SK-N-SH treated with all-trans-retinoic acid at 6 μM for 48 hours (cell line): ENCODE data around the gene ME3.

ENCODE experiments used
- ATAC-seq: fragments of 200-7000 bp; cut with Tn5 transposase; 3 replicates; pipeline ENCODE4 v1.9.1; 2020; ENCODE audit warnings: mild to moderate bottlenecking, moderate library complexity
- ARNTL ChIP-seq: fragments of 450-650 bp; formaldehyde crosslinking; IDR thresholded peaks from 2 replicates; pipeline ENCODE4 v1.5.0; 2020; ENCODE audit warnings: low read depth, mild to moderate bottlenecking, moderate library complexity, borderline replicate concordance
- CSDC2 ChIP-seq: fragments of 250-450 bp; sonication (Bioruptor Pico); IDR thresholded peaks from 2 replicates; pipeline ENCODE4 v1.5.0; 2020; ENCODE audit warnings: mild to moderate bottlenecking, moderate library complexity
- CSRNP3 ChIP-seq: fragments of 250-450 bp; sonication (Bioruptor Pico); IDR thresholded peaks from 2 replicates; pipeline ENCODE4 v1.5.1; 2021; ENCODE audit warnings: mild to moderate bottlenecking, moderate library complexity
- GLIS3 ChIP-seq: fragments of 250-450 bp; sonication (Bioruptor Pico); IDR thresholded peaks from 2 replicates; pipeline ENCODE4 v1.5.0; 2020; ENCODE audit warnings: mild to moderate bottlenecking, moderate library complexity
- OSR1 ChIP-seq: fragments of 250-450 bp; sonication (Bioruptor Pico); IDR thresholded peaks from 2 replicates; pipeline ENCODE4 v1.8.0; 2022; ENCODE audit warnings: moderate library complexity, mild to moderate bottlenecking, inconsistent platforms
- PATZ1 ChIP-seq: fragments of 250-450 bp; sonication (Bioruptor Pico); IDR thresholded peaks from 2 replicates; pipeline ENCODE4 v1.8.0; 2020; ENCODE audit warnings: mild to moderate bottlenecking, moderate library complexity, borderline replicate concordance
- POU6F1 ChIP-seq: fragments of 250-450 bp; sonication (Bioruptor Pico); IDR thresholded peaks from 2 replicates; pipeline ENCODE4 v1.8.0; 2021; ENCODE audit warnings: low read depth, mild to moderate bottlenecking, moderate library complexity, borderline replicate concordance
- PPARA ChIP-seq: fragments of 250-450 bp; sonication (Bioruptor Pico); IDR thresholded peaks from 2 replicates; pipeline ENCODE4 v1.5.0; 2020; ENCODE audit warnings: mild to moderate bottlenecking, borderline replicate concordance
- RARB ChIP-seq: fragments of 250-450 bp; sonication (Bioruptor Pico); IDR thresholded peaks from 2 replicates; pipeline ENCODE4 v1.8.0; 2021; ENCODE audit warnings: mild to moderate bottlenecking, moderate library complexity
- SNAI2 ChIP-seq: fragments of 250-450 bp; sonication (Bioruptor Pico); IDR thresholded peaks from 2 replicates; pipeline ENCODE4 v1.5.0; 2020; ENCODE audit warnings: mild to moderate bottlenecking, moderate library complexity
- TCF4 ChIP-seq: fragments of 250-450 bp; sonication (Bioruptor Pico); IDR thresholded peaks from 2 replicates; pipeline ENCODE4 v1.8.0; 2021; ENCODE audit warnings: mild to moderate bottlenecking, moderate library complexity, borderline replicate concordance
- TOX ChIP-seq: fragments of 250-450 bp; sonication (Bioruptor Pico); IDR thresholded peaks from 2 replicates; pipeline ENCODE4 v1.8.0; 2021; ENCODE audit warnings: mild to moderate bottlenecking, moderate library complexity, borderline replicate concordance
- TSHZ2 ChIP-seq: fragments of 250-450 bp; sonication (Bioruptor Pico); IDR thresholded peaks from 2 replicates; pipeline ENCODE4 v1.5.0; 2020; ENCODE audit warnings: mild to moderate bottlenecking, moderate library complexity
- ZC3H10 ChIP-seq: fragments of 250-450 bp; sonication (Bioruptor Pico); IDR thresholded peaks from 2 replicates; pipeline ENCODE4 v1.5.1; 2021; ENCODE audit warnings: mild to moderate bottlenecking, moderate library complexity
- ZFP3 ChIP-seq: fragments of 250-450 bp; sonication (Bioruptor Pico); IDR thresholded peaks from 2 replicates; pipeline ENCODE4 v1.5.0; 2020; ENCODE audit warnings: mild to moderate bottlenecking, moderate library complexity
- ZFP30 ChIP-seq: fragments of 450-650 bp; formaldehyde crosslinking; IDR thresholded peaks from 2 replicates; pipeline ENCODE4 v1.5.0; 2022; ENCODE audit warnings: mild to moderate bottlenecking, moderate library complexity
- ZNF565 ChIP-seq: fragments of 450-650 bp; formaldehyde crosslinking; conservative IDR thresholded peaks from 2 replicates; pipeline ENCODE4 v1.5.0; 2020; ENCODE audit warnings: low read depth, mild to moderate bottlenecking, moderate library complexity
- ZNF70 ChIP-seq: fragments of 450-650 bp; formaldehyde crosslinking; IDR thresholded peaks from 2 replicates; pipeline ENCODE4 v1.5.0; 2020; ENCODE audit warnings: mild to moderate bottlenecking, moderate library complexity
- ZNF8 ChIP-seq: fragments of 450-650 bp; formaldehyde crosslinking; IDR thresholded peaks from 2 replicates; pipeline ENCODE4 v1.5.0; 2020; ENCODE audit warnings: mild to moderate bottlenecking, moderate library complexity

The ME3 gene

GRCh38 chr11:86473991-86474833 lies 198.2 kb downstream of the ME3 start:
- TF ChIP-seq POU6F1 (CRISPR knock-in tag) (no peak), ARNTL (no peak), TOX (CRISPR knock-in tag) (no peak), TCF4 (no peak), ZC3H10 (CRISPR knock-in tag) (no peak), RARB (CRISPR knock-in tag) (no peak), ZNF70 (CRISPR knock-in tag) (no peak), ZNF8 (CRISPR knock-in tag) (no peak), ZFP3 (CRISPR knock-in tag) (no peak), PATZ1 (CRISPR knock-in tag) (no peak), SNAI2 (CRISPR knock-in tag) (no peak), CSDC2 (CRISPR knock-in tag) (no peak), GLIS3 (no peak), CSRNP3 (CRISPR knock-in tag) (no peak)
- ATAC-seq: no peak; the same call in 1 of the 3 replicates

GRCh38 chr11:86469491-86470388 lies 202.7 kb downstream of the ME3 start:
- no peak for ATAC-seq
- TF ChIP-seq CSDC2 (CRISPR knock-in tag) (no peak), TSHZ2 (CRISPR knock-in tag) (no peak), ZNF8 (CRISPR knock-in tag) (no peak), GLIS3 (no peak), PPARA (CRISPR knock-in tag) (no peak), PATZ1 (CRISPR knock-in tag) (no peak), OSR1 (CRISPR knock-in tag) (no peak), ARNTL (no peak), CSRNP3 (CRISPR knock-in tag) (no peak), TCF4 (no peak), ZFP30 (CRISPR knock-in tag) (no peak), ZNF565 (no peak), ZFP3 (CRISPR knock-in tag) (no peak), TOX (CRISPR knock-in tag) (no peak), ZNF70 (CRISPR knock-in tag) (no peak)
